Measurements from ENCODE around the gene NTNG2.

Gene NTNG2

GRCh38 chr9:132169672-132170392 is 8.0 kb downstream of the NTNG2 start:
- TF ChIP-seq CSRNP3 (CRISPR knock-in tag; IDR thresholded peaks at IDR 0.05) (no peak), RARB (CRISPR knock-in tag; IDR thresholded peaks at IDR 0.05) (no peak), ISL1 (CRISPR knock-in tag; IDR thresholded peaks at IDR 0.05) (no peak), ZNF565 (CRISPR knock-in tag; conservative IDR thresholded peaks at IDR 0.05; ENCODE audit: low read depth) (no peak), ZC3H10 (CRISPR knock-in tag; IDR thresholded peaks at IDR 0.05) (no peak), CSDC2 (CRISPR knock-in tag; IDR thresholded peaks at IDR 0.05) (no peak), ARNTL (CRISPR knock-in tag; IDR thresholded peaks at IDR 0.05; ENCODE audit: borderline replicate concordance, low read depth) (no peak), CREB5 (CRISPR knock-in tag; IDR thresholded peaks at IDR 0.05; ENCODE audit: low read depth) (no peak)
- peak; percentile 86 for ATAC-seq

GRCh38 chr9:132171702-132172101 is 9.8 kb downstream of the NTNG2 start:
- TF ChIP-seq ZNF8 (CRISPR knock-in tag; IDR thresholded peaks at IDR 0.05), result no peak
- TF ChIP-seq ARNTL (CRISPR knock-in tag; IDR thresholded peaks at IDR 0.05; ENCODE audit: borderline replicate concordance, low read depth), result no peak
- TF ChIP-seq POU6F1 (CRISPR knock-in tag; IDR thresholded peaks at IDR 0.05; ENCODE audit: borderline replicate concordance, low read depth), result no peak
- no peak for TF ChIP-seq BACH2 (CRISPR knock-in tag; IDR thresholded peaks at IDR 0.05; ENCODE audit: borderline replicate concordance)
- TF ChIP-seq ZNF565 (CRISPR knock-in tag; conservative IDR thresholded peaks at IDR 0.05; ENCODE audit: low read depth), result no peak
- no peak for TF ChIP-seq CREB5 (CRISPR knock-in tag; IDR thresholded peaks at IDR 0.05; ENCODE audit: low read depth)
- no peak for TF ChIP-seq TSHZ2 (CRISPR knock-in tag; IDR thresholded peaks at IDR 0.05)
- TF ChIP-seq CSRNP3 (CRISPR knock-in tag; IDR thresholded peaks at IDR 0.05), result no peak
- TF ChIP-seq GLIS3 (CRISPR knock-in tag; IDR thresholded peaks at IDR 0.05), result no peak
- no peak for TF ChIP-seq SNAI2 (CRISPR knock-in tag; IDR thresholded peaks at IDR 0.05)
- ATAC-seq, result no peak

GRCh38 chr9:132172185-132172584 is 10.3 kb downstream of the NTNG2 start:
- TF ChIP-seq SNAI2 (CRISPR knock-in tag; IDR thresholded peaks at IDR 0.05) (no peak), CSDC2 (CRISPR knock-in tag; IDR thresholded peaks at IDR 0.05) (no peak), ZNF565 (CRISPR knock-in tag; conservative IDR thresholded peaks at IDR 0.05; ENCODE audit: low read depth) (no peak), CREB5 (CRISPR knock-in tag; IDR thresholded peaks at IDR 0.05; ENCODE audit: low read depth) (no peak), POU6F1 (CRISPR knock-in tag; IDR thresholded peaks at IDR 0.05; ENCODE audit: borderline replicate concordance, low read depth) (no peak), TCF4 (CRISPR knock-in tag; IDR thresholded peaks at IDR 0.05; ENCODE audit: borderline replicate concordance) (no peak), ZNF70 (CRISPR knock-in tag; IDR thresholded peaks at IDR 0.05) (no peak)

More at GRCh38 chr9:132172185-132172584, 10.3 kb downstream of the NTNG2 start:
- ATAC-seq, result no peak
